Measurements from ENCODE around the gene CETN2.

Gene CETN2

GRCh38 chrX:152817078-152817764 lies 13.3 kb downstream of the CETN2 start:
- Histone ChIP-seq H3K9ac (ENCODE audit: low read length) (no peak overlapping the region), H3K36me3 (ENCODE audit: low read length) (no peaks in the 10 kb centered on the region), H3F3A (ENCODE audit: insufficient read depth) (no peaks in the 10 kb centered on the region), H4K20me1 (ENCODE audit: low read depth, low read length) (no peaks in the 10 kb centered on the region), H3K4me2 (ENCODE audit: low read depth, low read length, poor library complexity, severe bottlenecking) (no peak overlapping the region), H3K79me2 (ENCODE audit: insufficient read depth, low read length) (no peaks in the 10 kb centered on the region), H3K9me3 (ENCODE audit: insufficient read depth, low read length) (no peaks in the 10 kb centered on the region), H3K9me2 (replicated peaks; ENCODE audit: insufficient read depth, low read length) (no peaks in the 10 kb centered on the region), H3K4me3 (ENCODE audit: insufficient read depth, low read length, poor library complexity, severe bottlenecking) (no peak overlapping the region), H2AFZ (ENCODE audit: low read depth, low read length, severe bottlenecking) (no peak overlapping the region), H3K27ac (ENCODE audit: low read depth, low read length) (no peak overlapping the region), H3K27me3 (ENCODE audit: low read length) (no peaks in the 10 kb centered on the region)
- no peak for TF ChIP-seq EZH2phosphoT487 (conservative IDR thresholded peaks at IDR 0.05; ENCODE audit: low read length)
- TF ChIP-seq, protein P1, sequence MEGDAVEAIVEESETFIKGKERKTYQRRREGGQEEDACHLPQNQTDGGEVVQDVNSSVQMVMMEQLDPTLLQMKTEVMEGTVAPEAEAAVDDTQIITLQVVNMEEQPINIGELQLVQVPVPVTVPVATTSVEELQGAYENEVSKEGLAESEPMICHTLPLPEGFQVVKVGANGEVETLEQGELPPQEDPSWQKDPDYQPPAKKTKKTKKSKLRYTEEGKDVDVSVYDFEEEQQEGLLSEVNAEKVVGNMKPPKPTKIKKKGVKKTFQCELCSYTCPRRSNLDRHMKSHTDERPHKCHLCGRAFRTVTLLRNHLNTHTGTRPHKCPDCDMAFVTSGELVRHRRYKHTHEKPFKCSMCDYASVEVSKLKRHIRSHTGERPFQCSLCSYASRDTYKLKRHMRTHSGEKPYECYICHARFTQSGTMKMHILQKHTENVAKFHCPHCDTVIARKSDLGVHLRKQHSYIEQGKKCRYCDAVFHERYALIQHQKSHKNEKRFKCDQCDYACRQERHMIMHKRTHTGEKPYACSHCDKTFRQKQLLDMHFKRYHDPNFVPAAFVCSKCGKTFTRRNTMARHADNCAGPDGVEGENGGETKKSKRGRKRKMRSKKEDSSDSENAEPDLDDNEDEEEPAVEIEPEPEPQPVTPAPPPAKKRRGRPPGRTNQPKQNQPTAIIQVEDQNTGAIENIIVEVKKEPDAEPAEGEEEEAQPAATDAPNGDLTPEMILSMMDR (IDR thresholded peaks at IDR 0.05; ENCODE audit: insufficient read depth, low read length, poor library complexity, severe bottlenecking) = no peak

- Histone ChIP-seq H3K36me3 (ENCODE audit: low read length) (no peaks in the 10 kb centered on the region), H3K4me3 (ENCODE audit: insufficient read depth, low read length, poor library complexity, severe bottlenecking) (no peak overlapping the region), H3K79me2 (ENCODE audit: insufficient read depth, low read length) (no peaks in the 10 kb centered on the region), H3K27me3 (ENCODE audit: low read length) (no peaks in the 10 kb centered on the region), H3F3A (ENCODE audit: insufficient read depth) (no peaks in the 10 kb centered on the region), H3K27ac (ENCODE audit: low read depth, low read length) (no peak overlapping the region), H3K9me2 (replicated peaks; ENCODE audit: insufficient read depth, low read length) (no peaks in the 10 kb centered on the region), H3K4me2 (ENCODE audit: low read depth, low read length, poor library complexity, severe bottlenecking) (no peak overlapping the region), H3K9ac (ENCODE audit: low read length) (no peak overlapping the region), H3K9me3 (ENCODE audit: insufficient read depth, low read length) (no peaks in the 10 kb centered on the region), H2AFZ (ENCODE audit: low read depth, low read length, severe bottlenecking) (no peak overlapping the region), H4K20me1 (ENCODE audit: low read depth, low read length) (no peaks in the 10 kb centered on the region)
- TF ChIP-seq EZH2phosphoT487 (conservative IDR thresholded peaks at IDR 0.05; ENCODE audit: low read length) = no peak
- TF ChIP-seq, protein P1 (IDR thresholded peaks at IDR 0.05; ENCODE audit: insufficient read depth, low read length, poor library complexity, severe bottlenecking) = no peak
These were observed 16.5 kb downstream of the CETN2 start for GRCh38 chrX:152814048-152814447.

DNA sequence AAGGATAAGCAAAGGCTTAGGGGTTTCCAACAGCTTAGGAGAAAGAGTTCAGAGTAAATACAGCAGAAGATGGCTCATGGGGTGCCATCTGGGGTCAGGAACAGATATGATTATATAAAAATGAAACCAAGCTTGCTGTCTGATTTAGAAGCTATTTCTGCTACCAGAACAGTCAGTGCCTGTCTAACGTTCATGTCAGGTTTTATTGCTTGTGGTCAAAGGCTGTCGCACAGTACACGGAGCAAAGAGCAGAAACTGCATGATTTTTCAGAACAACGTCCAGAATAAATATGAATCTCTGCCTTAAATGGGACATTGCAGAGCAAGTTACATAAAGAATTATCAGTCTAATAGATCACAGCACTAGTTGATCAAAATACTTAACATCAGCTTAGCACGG lies 17.4 kb downstream of the CETN2 start:
- Histone ChIP-seq H3F3A (ENCODE audit: insufficient read depth) (no peaks in the 10 kb centered on the region), H3K9me3 (ENCODE audit: insufficient read depth, low read length) (no peaks in the 10 kb centered on the region), H3K9me2 (replicated peaks; ENCODE audit: insufficient read depth, low read length) (no peaks in the 10 kb centered on the region), H3K4me2 (ENCODE audit: low read depth, low read length, poor library complexity, severe bottlenecking) (no peak overlapping the region), H3K9ac (ENCODE audit: low read length) (no peak overlapping the region), H3K27me3 (ENCODE audit: low read length) (no peaks in the 10 kb centered on the region), H4K20me1 (ENCODE audit: low read depth, low read length) (no peaks in the 10 kb centered on the region), H3K36me3 (ENCODE audit: low read length) (no peaks in the 10 kb centered on the region), H3K4me3 (ENCODE audit: insufficient read depth, low read length, poor library complexity, severe bottlenecking) (no peak overlapping the region), H2AFZ (ENCODE audit: low read depth, low read length, severe bottlenecking) (no peak overlapping the region), H3K79me2 (ENCODE audit: insufficient read depth, low read length) (no peaks in the 10 kb centered on the region), H3K27ac (ENCODE audit: low read depth, low read length) (no peak overlapping the region)
- TF ChIP-seq, protein P1 (IDR thresholded peaks at IDR 0.05; ENCODE audit: insufficient read depth, low read length, poor library complexity, severe bottlenecking) = no peak
- TF ChIP-seq EZH2phosphoT487 (conservative IDR thresholded peaks at IDR 0.05; ENCODE audit: low read length) = no peak
